T-helper 1 cell (primary cell): Measurements from ENCODE around the gene NCCRP1.

Experiments used
- DNase-seq, 5 donors: peaks; one replicate each; pipeline ENCODE4 v3.0.0-alpha.2; 2012 to 2020
- total RNA-seq, 4 donors: gene quantifications; one replicate each; lab custom pipeline; 2026; lab: John Stamatoyannopoulos, UW

NCCRP1 gene, protein sequence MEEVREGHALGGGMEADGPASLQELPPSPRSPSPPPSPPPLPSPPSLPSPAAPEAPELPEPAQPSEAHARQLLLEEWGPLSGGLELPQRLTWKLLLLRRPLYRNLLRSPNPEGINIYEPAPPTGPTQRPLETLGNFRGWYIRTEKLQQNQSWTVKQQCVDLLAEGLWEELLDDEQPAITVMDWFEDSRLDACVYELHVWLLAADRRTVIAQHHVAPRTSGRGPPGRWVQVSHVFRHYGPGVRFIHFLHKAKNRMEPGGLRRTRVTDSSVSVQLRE
- 0 reads per million in 4 donors for total RNA-seq

- DNase-seq: no peak
Measured at GRCh38 chr19:39196860-39197562, at the start of gene NCCRP1. NCCRP1 (plus strand) TSS chr19:39196964; CDS start chr19:39196983, 19 bp downstream.

GRCh38 chr19:39147480-39147879 lies 49.3 kb upstream of the NCCRP1 start:
- no peak for DNase-seq

DNA sequence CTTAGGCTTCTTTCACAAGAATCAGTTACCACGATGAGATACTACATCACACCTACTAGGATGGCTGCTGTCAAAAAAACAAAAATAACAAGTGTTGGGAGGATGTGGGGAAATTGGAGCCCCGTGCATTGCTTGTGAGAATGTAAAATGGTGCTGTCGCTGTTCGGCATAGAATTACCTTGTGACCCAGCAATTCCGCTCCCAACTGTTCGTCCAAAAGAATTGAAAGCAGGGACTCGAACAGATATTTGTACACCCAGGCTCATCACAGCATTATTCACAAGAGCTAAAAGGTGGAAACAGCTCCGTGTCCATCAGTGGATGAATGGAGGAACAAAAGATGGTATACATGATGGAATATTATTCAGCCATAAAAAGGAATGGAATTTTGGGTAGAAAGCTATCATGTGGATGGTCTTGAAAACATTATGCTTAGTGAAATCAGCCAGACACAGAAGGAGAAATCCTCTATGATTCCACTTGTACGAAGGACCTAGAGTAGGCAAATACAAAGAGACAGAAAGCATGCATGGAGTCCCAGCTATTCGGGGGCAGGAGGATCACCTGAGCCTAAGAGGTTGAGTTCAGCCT lies 47.7 kb upstream of the NCCRP1 start:
- no peak for DNase-seq

DNA sequence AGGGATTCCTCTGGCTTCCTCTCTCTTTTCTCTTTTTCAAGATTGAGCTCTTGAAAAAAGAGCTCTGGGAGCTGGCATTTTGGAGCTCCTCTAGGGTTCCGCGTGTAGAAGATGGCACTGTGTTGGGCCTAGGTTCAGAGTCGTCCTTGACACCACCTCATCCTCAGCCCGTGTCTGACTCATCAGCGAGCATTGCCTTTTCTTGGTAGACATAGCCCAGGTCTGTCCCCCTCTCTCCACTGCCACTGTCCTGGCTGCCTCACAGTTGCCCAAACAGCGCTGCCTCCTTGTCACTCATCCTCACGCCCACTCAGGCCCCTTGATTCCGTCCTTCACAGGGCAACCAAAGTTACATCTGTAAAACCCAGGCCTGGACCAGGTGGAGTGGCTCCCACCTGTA lies 46.5 kb upstream of the NCCRP1 start:
- no peak for DNase-seq

DNA sequence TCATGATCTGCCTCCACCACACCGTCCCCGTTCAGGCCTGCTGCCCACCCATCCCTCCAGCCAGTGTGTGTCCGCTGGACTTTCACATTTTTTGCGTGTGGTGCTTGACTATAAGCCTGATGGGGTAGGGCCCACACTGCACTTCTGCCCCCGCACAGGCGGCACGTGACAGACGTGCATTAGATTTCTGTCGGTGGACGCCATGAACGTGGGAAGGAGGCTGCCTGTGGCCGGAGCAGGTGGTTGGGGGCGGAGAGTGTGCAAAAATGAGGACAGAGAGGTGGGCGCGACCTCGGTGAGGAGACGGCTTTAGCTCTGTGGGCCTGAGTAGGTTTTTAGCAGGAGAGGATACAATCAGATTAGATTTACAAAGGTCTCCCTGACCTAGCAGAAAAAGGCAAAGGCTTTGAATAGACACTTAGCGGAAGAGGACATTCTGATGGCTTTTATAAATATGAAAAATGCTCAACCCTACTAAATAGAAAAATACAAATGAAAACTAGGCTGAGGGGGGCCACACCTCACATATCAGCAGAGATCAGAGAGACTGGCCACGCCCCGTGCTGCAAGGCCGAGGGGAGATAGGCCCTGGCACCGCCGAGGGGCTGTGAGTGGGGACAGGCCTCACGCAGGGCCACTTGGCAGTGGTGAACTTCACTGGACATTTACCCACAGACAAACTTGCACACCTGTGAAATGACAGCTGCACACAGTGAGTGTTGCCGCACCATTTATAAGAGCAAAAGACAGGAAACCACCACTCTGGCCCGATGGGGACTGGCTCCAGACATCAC lies 45.8 kb upstream of the NCCRP1 start:
- DNase-seq: no peak

GRCh38 chr19:39152066-39152465 lies 44.7 kb upstream of the NCCRP1 start:
- DNase-seq: no peak

GRCh38 chr19:39154100-39154628 lies 42.6 kb upstream of the NCCRP1 start:
- no peak for DNase-seq

- DNase-seq: no peak
Measured at GRCh38 chr19:39154629-39155100, 42.1 kb upstream of the NCCRP1 start.

DNA sequence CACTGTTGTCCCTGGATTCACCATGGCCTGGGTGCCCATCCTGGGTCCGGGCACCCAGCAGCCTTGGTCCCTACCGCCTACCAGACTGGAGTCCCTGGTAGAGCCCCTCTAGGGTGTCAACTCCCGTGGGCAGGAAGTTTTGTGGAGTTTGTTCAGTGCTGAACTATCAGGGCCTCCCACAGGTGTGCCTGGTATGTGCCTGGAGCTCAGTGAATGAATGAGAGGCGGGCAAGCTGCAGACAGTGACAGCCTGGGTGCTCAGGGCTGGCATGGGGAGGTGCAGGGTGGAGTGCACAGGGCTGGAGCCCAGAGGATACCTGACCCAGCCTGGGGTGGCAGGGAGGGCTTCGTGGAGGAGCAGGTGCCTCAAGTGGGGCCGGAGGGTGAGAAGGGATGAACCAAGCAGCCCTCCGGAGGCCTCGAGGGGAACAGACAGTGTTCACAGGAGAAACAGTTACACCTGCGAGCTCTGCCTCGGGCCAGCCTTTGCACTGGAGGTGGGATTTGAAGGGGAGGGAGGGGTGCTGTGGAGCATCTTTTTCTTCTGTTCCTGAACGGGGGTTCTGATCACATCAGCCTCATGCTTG lies 41.6 kb upstream of the NCCRP1 start:
- DNase-seq: no peak

- DNase-seq: no peak
Measured at GRCh38 chr19:39155741-39156140, 41.0 kb upstream of the NCCRP1 start.

- no peak for DNase-seq
Measured at GRCh38 chr19:39156326-39157230, 40.2 kb upstream of the NCCRP1 start.

GRCh38 chr19:39157275-39157996 lies 39.3 kb upstream of the NCCRP1 start:
- no peak for DNase-seq

DNA sequence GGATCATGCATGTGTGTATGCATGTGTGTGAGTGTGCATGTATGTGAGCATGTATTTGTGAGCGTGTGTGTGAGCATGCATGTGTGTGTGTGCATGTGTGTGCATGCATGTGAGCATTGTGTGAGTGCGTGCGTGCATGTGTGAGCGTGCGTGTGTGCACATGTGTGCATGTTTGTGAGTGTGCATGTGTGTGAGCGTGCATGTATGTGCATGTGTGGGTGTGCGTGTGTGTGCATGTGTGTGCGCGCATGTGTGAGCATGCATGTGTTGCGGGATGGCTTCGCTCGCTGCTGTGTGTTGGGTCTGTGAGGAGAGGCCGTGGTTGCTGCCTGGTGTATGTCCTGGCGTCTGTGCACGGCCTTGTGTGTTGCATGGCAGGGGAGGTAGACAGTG lies 38.8 kb upstream of the NCCRP1 start:
- DNase-seq: no peak

DNA sequence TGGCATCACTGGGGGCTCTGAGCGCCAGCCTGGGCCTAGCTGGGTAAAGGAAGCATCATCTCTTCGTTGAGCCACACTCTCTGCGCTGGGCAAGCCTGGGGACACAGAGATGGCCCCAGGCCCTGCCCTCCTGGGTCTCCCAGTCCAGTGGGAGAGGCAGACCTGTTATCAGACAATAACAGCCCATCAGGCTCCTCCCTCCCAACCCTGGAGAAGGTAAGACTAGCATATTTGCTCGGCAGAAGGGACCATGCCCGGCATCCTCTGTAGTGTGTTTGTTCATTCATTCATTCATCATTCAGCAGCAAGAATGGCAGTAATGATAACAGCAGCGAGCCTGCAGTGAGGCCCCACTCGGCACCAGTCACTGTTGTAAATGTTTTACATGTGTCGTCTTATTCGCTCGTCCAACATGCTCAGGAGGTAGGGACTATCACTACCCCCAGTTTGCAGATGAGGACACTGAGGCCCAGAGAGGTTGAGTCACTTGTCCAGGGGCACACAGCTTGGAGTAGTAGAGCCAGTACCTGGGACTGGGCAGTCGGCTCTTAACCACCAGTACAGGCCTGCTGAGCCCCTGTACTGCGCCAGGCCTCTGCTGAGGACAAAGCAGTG lies 38.0 kb upstream of the NCCRP1 start:
- no peak for DNase-seq

DNA sequence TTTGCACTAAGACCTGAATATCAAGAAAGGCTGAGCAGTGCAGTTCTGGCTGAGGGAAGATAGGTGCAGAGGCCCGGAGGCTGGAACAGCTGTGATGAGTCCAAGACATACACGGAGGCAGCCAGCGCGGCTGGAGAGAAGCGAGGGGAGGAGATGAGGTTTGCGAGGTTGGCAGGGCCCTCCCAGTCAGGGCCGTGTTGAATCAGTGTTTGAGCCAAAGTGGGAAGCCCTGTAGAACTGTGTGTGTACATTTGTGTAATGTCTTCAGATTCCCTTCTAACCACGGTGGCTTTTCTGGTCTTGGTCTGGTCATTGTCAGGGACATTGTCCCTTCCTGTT lies 36.3 kb upstream of the NCCRP1 start:
- no peak for DNase-seq

- no peak for DNase-seq
Measured at GRCh38 chr19:39160889-39161672, 35.7 kb upstream of the NCCRP1 start.

DNA sequence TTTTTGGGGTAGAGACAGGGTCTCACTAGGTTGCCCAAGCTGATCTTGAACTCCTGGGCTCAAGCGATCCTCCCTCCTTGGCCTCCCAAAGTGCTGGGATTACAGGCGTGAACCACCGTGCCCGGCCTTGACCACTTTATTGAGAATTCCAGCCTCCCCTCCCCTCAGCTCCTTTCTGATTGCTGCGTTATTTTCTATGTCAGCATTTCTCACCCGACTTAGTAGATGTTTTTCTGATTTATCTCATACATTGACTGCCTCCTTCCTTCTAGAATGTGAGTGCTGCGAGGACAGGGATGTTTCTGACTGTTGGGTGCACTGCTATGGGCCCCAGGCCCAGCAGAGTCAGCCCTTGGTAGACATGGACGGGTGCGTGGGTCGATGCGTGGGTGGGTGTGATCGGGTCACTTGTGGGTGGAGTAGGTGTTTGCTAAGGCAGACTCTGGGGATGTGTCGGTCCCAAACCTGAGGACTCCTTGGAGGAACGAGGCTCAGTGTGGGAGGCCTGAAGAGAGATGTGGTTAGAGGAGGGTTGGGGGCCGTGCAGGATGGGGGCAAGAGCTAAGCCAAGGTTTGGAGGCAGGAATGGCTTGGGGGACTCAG lies 34.2 kb upstream of the NCCRP1 start:
- no peak for DNase-seq

GRCh38 chr19:39163621-39164020 lies 33.1 kb upstream of the NCCRP1 start:
- DNase-seq: no peak

GRCh38 chr19:39164289-39164688 lies 32.5 kb upstream of the NCCRP1 start:
- DNase-seq: no peak
